Stimulated activated CD4-positive, alpha-beta T cell treated with anti-CD3 and anti-CD28 coated beads, TNF-alpha, amount 100 ng/mL, for 4 hours (primary cell): Measurements from ENCODE around the gene IFI27L1.

ENCODE experiments used
- DNase-seq, 3 experiments: peaks; one replicate each; pipeline ENCODE4 v3.0.0-alpha.2; 2020; ENCODE audit warnings: low read depth in 3 of 3

The IFI27L1 gene, protein sequence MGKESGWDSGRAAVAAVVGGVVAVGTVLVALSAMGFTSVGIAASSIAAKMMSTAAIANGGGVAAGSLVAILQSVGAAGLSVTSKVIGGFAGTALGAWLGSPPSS

DNA sequence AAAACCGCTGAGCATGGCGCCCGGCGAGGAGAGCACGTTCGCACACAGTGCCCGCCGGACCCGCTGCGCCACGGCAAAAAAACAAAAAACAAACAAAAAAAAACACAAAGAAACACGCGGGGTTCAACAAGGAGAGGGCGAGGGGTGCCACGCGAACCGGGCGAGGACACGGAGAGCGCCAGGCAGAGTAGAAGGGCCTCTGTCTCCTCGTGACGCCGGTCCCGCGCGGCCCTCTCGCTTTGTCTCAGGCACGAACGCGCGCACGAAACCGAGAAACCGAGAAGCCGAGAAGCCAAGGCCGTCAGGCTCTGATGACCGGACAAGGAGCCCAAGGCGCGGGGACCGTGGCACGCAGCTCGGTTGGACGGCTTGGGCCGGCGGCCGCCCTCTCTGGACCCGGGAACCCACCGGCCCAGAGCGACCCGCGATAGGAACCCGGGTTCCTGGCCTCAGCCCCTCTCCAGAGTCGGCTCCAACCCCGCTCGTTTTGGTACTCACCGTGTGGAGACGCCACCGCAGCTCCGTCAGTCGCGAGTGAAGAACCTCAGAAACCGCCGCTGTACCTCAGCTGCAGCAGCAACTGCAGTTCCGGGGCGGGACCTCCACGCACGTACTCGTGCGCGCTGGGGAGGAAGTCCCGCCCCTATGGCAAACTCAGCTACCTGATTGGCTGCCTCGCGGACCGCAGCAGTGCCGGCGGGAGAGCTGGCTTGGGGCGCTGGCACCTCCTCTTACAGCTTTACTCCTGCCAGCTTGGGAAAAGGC, at the start of gene IFI27L1, which contains the start of gene DDX24:
IFI27L1 (plus strand) TSS at position 690 of the 765 bp plus-strand sequence. CDS start 15,628 bp downstream, outside the sequence.
DDX24 (minus strand) TSS at position 582 of the 765 bp plus-strand sequence. CDS start 1,460 bp downstream, outside the sequence.
- DNase-seq, result peak; percentile 91 to 93 (median 92)

DNA sequence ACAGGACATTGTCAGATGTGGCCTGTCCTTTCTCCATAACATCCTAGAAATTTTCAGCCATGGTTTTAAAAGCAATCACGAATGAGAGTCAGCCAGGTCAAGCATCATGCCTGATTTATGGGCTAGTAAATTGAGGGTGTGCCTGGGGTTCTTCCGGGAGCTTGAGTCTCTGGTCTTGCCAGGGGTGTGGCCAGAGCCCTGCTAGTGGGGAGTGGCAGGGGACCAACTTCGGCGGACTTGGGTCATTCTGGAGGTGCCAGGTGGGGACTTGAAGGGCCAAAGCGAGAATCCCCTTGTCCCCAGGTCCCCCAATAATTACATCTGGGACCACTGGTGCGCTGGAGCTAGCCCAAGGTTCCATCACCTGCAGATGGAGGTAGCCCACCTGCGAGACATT, 49.2 kb upstream of the IFI27L1 start:
- DNase-seq, result no peak

DNA sequence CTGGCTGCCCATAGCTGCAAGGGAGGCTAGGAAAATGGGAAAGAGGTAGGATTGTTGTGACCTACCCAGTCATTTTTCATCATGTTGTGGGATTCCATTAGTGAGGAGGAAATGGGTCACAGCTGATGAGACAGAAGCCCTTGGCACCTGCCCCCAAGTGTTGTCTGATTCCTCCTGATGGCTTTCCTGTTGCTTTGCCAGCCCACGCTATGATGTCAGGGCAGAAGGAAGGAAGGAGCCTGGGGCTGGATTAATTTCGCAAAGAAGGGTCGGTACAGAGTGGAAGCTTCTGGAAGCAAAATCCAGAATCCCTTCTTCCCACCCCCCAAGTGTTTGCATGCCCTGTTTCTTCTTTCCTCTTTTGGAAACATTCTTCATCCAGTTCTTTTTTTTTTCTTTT, 46.2 kb upstream of the IFI27L1 start:
- DNase-seq, result no peak

DNA sequence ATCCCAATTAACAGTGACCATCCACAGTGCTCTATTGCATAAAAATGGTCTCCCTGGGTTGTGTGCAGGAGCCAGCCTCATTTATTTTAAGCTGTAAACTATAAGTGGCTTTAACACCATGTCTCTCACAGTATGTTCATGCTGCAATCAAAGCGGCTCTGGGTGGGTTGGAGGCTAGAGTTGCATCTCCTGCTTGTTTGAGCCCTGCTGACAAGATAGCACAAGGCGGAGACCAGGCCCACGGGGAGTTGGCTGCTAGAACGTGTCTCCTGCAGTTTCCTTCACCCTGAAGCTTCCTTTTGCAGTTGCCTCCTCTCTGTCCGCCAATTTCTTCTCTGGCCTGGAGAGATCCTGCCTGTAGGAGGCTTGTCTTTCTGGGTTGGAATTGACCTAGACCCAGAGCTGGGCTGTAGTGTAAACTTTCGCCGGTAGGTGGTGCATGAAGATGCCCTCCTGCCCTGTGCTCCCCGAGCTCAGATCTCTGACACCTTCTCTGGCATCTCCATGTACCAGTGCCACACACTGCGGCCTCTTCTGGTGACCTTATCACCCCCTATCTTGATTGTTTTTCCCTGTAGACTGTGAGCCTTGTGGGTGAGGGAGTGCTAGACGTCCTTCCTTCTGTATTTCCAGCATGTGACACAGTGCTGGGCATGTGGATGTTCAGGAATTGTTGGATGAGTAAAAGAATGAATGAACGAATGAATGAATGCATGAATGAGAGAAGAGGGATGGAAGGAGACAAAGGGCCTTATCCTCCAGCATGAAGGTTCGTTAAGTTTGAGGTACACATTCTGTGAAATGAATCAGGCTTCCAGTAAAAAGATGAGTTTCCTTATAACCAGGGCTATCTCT, 44.6 kb upstream of the IFI27L1 start:
- peak; percentile 55 to 57 (median 57) for DNase-seq

DNA sequence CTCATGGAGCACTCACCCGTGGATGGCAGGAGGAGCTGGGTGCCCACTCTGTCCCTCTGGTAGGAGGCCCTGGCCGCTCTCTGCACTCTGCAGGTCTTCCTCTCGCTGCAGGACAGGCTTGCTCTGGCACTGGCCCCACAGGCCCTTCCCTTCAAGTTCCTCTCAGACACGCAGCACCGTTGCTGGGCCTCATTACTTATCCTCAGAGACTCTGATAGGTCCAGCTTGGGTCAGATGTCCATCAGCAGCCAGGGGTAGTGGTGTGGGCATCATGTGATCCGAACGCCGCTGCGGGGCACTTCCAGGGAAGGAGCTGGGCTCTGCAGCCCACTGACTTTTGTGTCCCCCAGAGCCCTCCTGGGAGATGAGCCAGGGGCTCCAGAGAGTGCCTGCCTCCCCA, 43.2 kb upstream of the IFI27L1 start:
- DNase-seq, result no peak

DNA sequence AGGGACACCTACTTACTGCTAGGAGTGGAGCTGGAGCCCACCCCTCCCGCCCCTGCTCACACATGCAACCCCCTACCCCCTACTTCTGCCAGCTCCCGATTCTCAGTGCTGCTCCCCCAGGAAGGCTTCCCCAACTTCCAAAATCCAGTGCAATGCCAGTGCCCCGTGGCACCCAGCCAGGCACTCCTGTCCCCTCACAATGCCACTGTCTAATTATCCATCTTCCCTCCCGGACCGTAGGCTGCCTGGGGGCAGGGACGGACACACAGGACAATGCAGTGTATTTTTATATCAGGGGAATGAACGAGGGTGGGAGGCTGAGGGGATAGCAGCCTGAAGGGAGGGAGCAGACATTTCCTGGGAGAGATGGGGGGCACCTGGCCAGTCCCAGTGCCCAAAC, 42.6 kb upstream of the IFI27L1 start:
- no peak for DNase-seq

DNA sequence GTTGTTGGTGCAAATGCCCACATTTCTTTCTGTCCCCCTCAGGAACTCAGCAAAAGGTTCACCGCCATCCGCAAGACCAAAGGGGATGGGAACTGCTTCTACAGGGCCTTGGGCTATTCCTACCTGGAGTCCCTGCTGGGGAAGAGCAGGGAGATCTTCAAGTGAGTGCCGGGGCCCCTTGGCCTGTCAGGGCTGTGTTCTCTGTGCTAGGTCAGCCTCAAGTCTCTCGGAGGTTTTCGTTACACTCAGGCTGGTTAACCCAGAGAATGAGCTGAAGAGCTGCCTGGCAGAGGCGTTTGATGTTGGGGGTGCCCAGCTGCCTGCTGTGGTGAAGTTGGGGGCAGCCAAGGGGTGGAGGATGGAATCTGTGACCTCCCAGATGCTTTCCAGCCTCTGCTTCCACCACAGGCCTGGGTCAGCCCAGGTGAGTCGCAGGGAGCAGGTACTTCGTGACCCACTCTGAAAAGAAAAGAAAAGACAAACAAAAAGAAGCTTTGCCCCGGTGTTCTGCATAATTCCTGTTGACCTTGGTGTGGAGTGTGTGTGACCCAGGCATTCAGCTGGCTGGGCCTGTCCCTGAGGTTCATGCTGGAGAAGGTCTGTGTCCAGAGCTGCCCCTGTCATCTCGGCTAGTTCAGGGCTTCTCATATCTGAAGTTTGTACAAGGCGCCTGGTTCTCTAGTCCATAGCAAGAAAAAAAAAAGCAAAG, 42.0 kb upstream of the IFI27L1 start:
- DNase-seq, result no peak

DNA sequence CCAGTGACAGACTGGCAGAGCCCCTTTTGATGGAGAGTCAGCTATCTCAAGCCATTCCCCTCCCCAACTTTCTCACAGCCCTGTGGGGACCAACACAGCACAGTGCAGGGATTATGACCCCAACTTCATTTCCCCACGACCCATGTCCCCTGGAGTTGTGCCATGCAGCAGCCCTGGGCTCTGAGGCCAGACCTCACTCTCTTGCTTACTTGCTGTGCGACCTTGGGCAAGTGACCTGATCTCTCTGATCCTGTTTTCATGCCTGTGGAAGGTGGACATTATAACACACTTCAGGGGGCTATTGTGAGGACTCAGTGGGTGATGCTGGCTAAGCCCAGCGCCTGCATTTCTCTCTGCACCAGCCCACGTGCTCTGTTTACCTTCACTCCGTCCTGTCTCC, 40.9 kb upstream of the IFI27L1 start:
- no peak for DNase-seq

DNA sequence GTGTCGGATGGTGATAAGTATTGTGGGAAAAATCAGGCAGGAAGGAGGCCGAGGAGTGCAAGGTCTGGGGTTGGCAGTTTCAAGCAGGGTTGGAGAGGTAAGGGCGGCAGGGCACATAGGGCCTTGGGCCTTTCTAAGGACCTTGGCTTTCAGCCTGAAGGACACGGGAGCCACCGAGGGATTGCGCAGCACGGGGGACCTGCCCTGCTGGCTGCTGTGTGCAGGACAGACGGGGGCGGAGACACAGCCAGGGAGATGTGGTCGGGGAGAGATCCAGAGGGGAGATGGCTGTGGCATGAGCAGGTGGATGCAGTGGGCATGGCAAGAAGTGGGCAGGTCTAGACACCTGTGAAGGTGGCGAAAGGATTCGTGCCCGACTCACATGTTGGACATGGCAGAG, 40.3 kb upstream of the IFI27L1 start:
- DNase-seq, result no peak

DNA sequence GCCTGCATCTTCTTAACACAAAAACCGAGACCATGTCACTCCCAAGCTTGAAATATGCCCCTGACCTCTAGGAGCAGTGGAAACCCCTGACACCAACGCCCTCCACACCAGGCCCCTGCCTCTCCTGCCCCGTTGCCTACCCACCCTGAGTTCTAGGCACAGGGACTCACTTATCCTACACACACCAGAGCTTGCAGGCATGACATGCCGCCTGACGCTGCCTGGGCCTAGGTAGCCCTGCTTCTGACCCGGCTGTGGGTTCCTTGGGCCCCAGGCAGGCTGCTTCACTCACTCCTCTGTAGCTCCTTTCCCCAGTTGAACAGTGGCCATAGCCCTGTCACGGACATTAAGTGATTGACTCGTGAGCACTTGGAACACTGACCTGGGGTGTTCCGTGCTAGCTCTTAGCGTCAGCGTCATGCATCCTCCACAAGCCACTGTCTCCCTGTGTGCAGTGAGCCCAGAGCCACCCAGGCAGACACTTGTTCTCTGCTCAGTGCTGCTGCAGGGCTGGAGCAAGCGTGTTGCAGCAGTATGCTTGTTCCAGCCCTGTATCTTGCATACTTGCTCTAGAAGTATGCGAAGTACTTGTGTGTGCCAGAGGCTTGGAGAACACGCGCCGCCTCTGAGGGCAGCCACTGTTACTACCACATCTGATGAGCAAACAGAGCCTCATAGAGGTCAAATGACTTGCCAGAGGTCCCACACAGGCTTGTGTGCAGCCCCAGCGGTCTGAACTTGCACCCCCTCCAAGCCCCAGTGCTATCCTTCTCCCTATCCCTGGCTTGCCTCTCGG, 39.4 kb upstream of the IFI27L1 start:
- DNase-seq, result no peak

DNA sequence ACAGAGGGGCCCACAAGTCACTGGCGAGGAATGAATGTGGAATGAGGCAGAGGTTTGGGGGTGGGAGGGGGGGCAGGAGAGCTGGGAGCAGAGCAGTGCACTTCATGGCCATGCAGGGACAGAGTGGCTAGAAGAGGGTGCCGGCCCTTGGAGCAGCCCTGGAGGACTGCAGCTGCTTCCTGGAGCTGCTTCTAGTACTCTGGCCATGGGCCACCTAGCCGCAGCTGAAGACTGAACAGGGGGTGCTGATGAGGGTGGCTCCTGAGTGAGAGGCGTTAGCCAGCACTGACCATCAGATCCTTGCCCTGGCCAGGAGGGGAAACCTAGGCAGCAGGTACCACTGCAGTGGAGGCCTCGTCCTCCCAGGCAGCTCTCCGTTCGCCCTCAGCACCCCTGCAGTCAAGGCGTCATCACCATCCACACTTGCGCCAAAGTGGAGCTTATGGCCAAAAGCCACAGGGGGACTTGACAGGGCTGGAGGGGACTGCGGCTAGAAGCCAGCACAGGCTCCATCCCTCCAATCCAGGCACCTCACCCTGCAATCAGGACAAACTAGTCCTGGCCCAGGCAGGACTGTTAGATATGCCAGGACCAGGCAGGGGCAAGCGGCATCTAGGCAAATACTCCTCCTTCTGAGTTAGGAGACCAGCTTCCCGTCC, 38.5 kb upstream of the IFI27L1 start:
- no peak for DNase-seq

DNA sequence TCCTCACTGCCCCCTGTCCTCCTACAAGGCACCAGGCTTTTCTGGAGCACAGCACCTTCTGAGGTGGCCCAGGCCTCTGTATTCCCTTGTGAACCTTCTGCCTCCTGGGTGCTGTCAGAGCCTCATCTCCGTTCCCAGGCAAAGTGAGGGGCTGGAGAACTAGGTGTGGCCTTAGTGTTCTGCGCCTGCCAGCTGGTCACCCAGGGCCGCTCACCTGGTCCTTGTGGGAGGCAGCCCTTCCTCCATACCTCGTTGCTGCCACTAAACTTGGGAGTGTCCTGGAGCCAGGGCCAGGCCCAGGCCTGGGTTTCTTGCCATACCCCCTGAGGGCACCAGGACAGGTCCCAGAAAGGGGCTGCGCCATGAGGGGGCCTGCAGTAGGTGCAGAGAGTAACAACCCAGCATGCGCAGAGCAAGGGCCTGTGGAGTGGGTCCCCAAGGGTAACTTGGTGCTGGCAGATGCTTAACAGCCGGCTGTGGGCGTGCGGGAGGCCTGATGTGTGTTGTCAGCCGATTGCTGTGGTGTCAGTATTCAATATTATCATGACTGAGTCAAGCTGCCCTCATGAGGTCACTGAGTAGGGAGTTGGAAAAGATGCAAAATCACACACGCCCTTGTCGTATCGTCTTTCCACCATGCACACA, 37.9 kb upstream of the IFI27L1 start:
- DNase-seq, result no peak

DNA sequence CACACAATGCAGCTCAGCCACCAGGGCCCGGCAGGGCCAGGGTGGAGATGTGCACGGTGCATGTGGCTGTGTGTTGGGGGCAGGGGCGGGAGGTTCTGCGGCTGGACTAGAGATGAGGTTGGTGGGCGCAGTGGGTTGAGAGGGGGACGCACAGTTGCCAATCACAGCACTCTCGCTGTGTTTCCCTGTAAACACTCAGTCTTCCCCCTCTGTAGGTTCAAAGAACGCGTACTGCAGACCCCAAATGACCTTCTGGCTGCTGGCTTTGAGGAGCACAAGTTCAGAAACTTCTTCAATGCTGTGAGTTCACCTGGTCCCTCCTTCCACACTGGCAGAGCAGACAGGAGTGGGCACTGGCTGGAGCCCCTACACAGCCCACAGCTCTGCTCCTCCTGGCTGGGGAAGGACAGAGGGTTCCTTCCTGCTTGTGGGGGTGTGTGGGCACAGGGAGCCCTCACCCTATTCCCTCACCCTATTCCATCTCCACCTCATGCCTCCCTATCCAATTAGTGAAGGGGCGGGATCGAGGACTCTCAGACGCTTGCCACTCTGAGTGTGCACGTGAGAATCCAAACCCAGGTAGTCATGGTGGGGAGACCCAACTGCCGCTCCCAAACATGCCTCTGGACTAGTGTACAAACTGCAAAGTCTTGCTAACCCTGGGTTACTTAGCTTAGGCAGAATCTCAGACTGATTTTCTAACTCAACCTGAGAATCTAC, 37.2 kb upstream of the IFI27L1 start:
- DNase-seq, result no peak

DNA sequence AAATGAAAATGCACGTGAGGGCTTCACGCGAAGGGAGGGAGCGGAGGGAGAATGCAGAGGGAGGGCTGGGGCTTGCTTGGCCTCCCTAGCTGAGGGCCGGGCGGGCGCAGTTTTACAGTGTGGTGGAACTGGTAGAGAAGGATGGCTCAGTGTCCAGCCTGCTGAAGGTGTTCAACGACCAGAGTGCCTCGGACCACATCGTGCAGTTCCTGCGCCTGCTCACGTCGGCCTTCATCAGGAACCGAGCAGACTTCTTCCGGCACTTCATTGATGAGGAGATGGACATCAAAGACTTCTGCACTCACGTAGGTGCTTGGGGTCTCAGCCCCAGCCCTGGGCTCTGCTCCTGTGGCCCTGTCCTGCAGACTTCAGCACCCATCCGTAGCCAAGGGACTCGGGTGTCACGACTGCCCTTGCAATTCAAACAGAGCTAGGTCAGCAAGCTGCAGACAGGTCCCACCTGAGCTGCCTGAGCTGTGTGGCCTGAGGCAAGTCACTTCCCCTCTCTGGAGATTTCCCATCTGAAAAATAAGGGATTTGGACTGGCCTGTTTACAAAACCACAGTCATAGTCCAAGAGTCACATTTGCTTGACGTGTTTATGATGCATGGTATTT, 36.5 kb upstream of the IFI27L1 start:
- DNase-seq, result no peak

DNA sequence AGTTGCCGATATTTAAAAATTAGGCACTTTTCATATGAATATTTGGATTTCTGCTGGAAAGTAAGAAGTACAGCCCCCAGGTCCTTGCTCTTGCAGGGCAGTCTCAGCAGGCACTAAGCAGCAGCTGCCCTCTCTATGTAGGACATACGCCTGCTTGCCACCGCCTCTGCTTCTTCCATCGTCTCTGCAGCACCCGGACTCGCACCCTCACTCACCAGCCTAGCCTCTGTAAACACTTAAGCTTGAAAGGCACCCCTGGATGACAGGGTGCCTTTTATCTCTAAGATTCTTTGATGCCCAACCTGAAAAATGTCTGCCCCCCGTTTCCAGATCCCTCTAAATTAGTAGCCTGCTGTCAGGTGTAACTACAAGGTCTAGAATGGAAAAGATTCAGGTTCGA, 36.0 kb upstream of the IFI27L1 start:
- DNase-seq, result no peak

DNA sequence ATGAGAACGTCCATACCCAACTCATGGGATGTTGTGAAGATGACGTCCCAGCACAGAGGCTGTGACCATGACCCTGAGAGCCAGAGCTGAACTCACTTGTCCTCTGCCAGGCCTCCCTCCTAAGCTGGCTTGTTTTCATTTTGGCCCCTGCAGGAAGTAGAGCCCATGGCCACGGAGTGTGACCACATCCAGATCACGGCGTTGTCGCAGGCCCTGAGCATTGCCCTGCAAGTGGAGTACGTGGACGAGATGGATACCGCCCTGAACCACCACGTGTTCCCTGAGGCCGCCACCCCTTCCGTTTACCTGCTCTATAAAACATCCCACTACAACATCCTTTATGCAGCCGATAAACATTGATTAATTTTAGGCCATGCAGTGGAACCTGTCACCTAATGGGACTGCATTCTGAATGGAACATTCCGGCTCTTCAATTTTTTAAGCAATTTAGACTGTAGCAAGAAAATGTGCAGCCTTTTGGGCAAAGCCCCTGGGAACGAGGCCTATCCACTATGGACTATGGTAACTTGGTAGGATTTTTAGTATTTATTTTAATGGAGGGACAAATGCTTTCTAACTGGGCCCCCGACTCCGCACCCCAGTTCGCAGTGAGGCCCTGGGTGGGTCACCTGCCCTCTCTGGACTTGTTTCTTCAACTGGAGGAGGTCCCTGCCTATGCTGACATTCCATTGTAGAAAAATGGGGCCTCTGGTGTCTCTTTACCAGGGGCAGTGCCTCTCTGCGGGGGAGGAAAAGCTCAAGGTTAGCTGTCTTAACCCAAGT, 35.4 kb upstream of the IFI27L1 start:
- no peak for DNase-seq

DNA sequence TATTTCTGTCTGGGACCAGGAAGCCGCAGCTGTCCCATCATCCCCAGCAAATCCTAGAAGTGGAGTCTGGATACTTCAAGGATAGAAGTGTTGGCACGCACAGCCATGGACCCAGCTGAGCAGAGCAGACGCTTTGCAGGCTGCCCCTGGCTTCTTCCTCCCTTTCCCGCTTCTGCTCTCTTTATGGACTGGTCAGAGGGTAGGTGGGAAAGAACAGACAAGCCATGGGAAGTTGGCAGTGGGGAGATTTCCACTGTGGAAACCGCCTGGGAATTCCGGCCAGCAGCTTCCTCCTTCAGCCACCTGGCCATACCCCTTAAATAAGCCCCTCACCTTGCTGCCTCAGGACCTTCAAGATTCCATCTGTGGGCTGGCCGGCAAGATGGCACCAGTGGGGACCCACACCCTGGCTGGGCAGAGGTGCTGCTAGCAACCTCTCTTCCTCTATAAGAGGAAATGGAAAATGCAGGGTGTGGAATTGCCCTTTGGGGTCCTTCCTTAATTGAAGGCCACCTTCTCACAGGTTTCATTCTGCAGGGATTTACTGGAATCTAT, 34.3 kb upstream of the IFI27L1 start:
- DNase-seq, result no peak

DNA sequence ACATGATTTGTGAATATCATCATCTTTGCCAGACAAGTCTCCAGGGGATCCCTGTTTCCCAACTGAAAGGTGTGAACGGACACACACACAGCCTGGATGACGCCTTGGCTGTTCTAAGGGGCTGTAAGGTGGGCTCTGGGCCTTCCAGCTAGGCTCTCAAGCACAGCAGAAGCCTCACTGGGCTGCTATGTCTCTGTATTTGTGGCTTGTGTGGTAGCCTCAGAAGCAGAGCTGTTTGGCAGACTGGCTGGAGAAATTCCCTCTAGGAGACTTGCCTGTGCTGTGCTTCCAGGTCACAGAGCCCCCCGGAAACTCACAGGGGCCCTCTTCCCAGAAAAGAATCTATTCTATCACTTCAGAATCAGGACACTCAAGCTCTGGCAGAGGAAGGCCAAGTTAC, 33.5 kb upstream of the IFI27L1 start:
- no peak for DNase-seq
